GM12878 (cell line): Measurements from ENCODE around the gene KCNB1. TPM values are rescaled to one million over a fixed set of nuclear protein-coding genes. Genes with fewer than 3 reads are reported as not detected.

Experiments
- ATAC-seq: fragments of 200-7000 bp; cut with Tn5 transposase; 3 replicates; pipeline ENCODE4 v1.9.1; 2020; ENCODE audit warnings: mild to moderate bottlenecking, moderate library complexity
- BruUV-seq: library from RNA; stranded (reverse); fragments of 400-500 nt; replicated peaks from 2 replicates; lab custom pipeline; 2021; lab: Mats Ljungman, UMichigan
- CTCF ChIA-PET: fragments of 300-600 bp; sonication (Branson Sonifier 250); formaldehyde crosslinking; extraction: SDS; loops from one replicate; lab custom pipeline; 2021; ENCODE audit warnings: inconsistent platforms; lab: Yijun Ruan, JAX
- POLR2A ChIA-PET: fragments of 350-600 bp; formaldehyde crosslinking; extraction: SDS; loops from one replicate; lab custom pipeline; 2021; ENCODE audit warnings: inconsistent platforms; lab: Charles Lee
- RAD21 ChIA-PET: fragments of 300-600 bp; sonication (Branson Sonifier 250); formaldehyde crosslinking; loops from one replicate; lab custom pipeline; 2023; ENCODE audit warnings: antibody characterized with exemption; ENCODE audit not compliant: unreplicated experiment; lab: Charles Lee
- SMC1A ChIA-PET: fragments of 300-600 bp; sonication (Branson Sonifier 250); formaldehyde crosslinking; loops from one replicate; lab custom pipeline; 2023; ENCODE audit not compliant: unreplicated experiment, uncharacterized antibody; lab: Charles Lee
- DNase-seq: peaks from one replicate; pipeline ENCODE4 v3.0.0-alpha.2; 2011; ENCODE audit warnings: low read depth, low spot score
- FAIRE-seq: peaks from 3 replicates; lab custom pipeline; 2011; peaks lifted over from hg19 to GRCh38; lab: Jason Lieb, UNC
- H2AFZ ChIP-seq: 2 replicates; pipeline ENCODE4 v1.6.0; 2011; ENCODE audit warnings: low read depth, low read length, control low read depth; ENCODE audit not compliant: control insufficient read depth
- H3K27ac ChIP-seq: 2 replicates; pipeline ENCODE4 v1.5.1; 2011; ENCODE audit warnings: control low read depth; ENCODE audit not compliant: control insufficient read depth, insufficient read depth
- H3K27me3 ChIP-seq, 2 experiments: replicated peaks in 1 of 2; 2 replicates each; pipeline versions ENCODE4 v1.6.0 to v1.6.1; 2011; ENCODE audit warnings: low read length in 1 of 2; ENCODE audit not compliant: control insufficient read depth in 2 of 2, insufficient read depth in 2 of 2
- H3K36me3 ChIP-seq, 2 experiments: 2 replicates each; pipeline ENCODE4 v1.5.1; 2011; ENCODE audit warnings: low read length in 1 of 2; ENCODE audit not compliant: control insufficient read depth in 2 of 2, insufficient read depth in 2 of 2
- H3K4me1 ChIP-seq: 2 replicates; pipeline ENCODE4 v1.6.1; 2011; ENCODE audit warnings: mild to moderate bottlenecking, low read length, moderate library complexity, mixed read lengths; ENCODE audit not compliant: control insufficient read depth, insufficient read depth
- H3K4me2 ChIP-seq: 2 replicates; pipeline ENCODE4 v1.6.0; 2011; ENCODE audit warnings: control low read depth; ENCODE audit not compliant: control insufficient read depth, insufficient read depth
- H3K4me3 ChIP-seq: fragments of 200-600 bp; sonication (generic); 2 replicates; pipeline ENCODE4 v1.5.1; 2016
- H3K79me2 ChIP-seq: 2 replicates; pipeline ENCODE4 v1.6.0; 2011; ENCODE audit warnings: low read length; ENCODE audit not compliant: control insufficient read depth, insufficient read depth
- H3K9ac ChIP-seq: 2 replicates; pipeline ENCODE4 v1.8.0; 2011; ENCODE audit warnings: low read length, control low read depth, mixed read lengths; ENCODE audit not compliant: control insufficient read depth, insufficient read depth
- H3K9me3 ChIP-seq: replicated peaks from 3 replicates; pipeline ENCODE4 v1.5.1; 2011; ENCODE audit warnings: mild to moderate bottlenecking, low read length; ENCODE audit not compliant: control insufficient read depth, insufficient read depth
- H4K20me1 ChIP-seq: 2 replicates; pipeline ENCODE4 v1.6.0; 2011; ENCODE audit not compliant: control insufficient read depth, insufficient read depth
- FOS ChIP-seq: IDR thresholded peaks from 3 replicates; pipeline ENCODE4 v1.6.1; 2011; ENCODE audit warnings: borderline replicate concordance; ENCODE audit not compliant: insufficient read length; ENCODE audit errors: extremely low read depth
- REST ChIP-seq: IDR thresholded peaks from 2 replicates; pipeline ENCODE4 v1.6.1; 2012; ENCODE audit warnings: mild to moderate bottlenecking, low read depth, low read length
- WGBS: methylation state at CpG from one replicate; pipeline ENCODE4 v1.1.6; 2016; ENCODE audit warnings: low lambda C conversion rate; ENCODE audit not compliant: insufficient replicate concordance, insufficient coverage; ENCODE audit errors: missing lambda C conversion rate; 5-methylcytosine and 5-hydroxymethylcytosine counted together
- in situ Hi-C: fragments of 300-500 bp; cut with MboI; formaldehyde crosslinking; loops from 9 replicates; pipeline ENCODE4 v1.14.3; 2018; ENCODE audit warnings: mixed read lengths
- intact Hi-C: fragments of 100-400 bp; cut with micrococcal nuclease; formaldehyde crosslinking; loops from one replicate; pipeline ENCODE4 v1.14.2; 2022; ENCODE audit not compliant: unreplicated experiment
- polyA plus RNA-seq, 11 experiments: library from polyadenylated mRNA; depleted of rRNA in 4 of 11; unstranded in 6 of 11; stranded (reverse) in 5 of 11; fragments of >200 nt; fragmentation: Nextera tagmentation in 4 of 11; fragmentation: Illumina TruSeq in 1 of 11; extraction: Ambion mirVana in 4 of 11; extraction: Trizol in 1 of 11; gene quantifications; 1 replicate in 1 of 11; 2 replicates in 10 of 11; pipeline versions ENCODE4 v1.2.1 to v1.2.3, GENCODE V29; 2011 to 2016; ENCODE audit warnings: inconsistent platforms in 2 of 11, missing spikeins in 2 of 11, low read depth in 1 of 11
- total RNA-seq, 4 experiments: library from RNA; depleted of rRNA in 3 of 4; stranded (reverse); fragments of >200 nt in 3 of 4; fragmentation: Illumina TruSeq in 1 of 4; extraction: Trizol in 1 of 4; gene quantifications; 2 replicates each; pipeline versions ENCODE4 v1.2.1 to v1.2.3, GENCODE V29; 2013 to 2021

The KCNB1 gene
- total and polyA plus RNA-seq, 10 of the 15 experiments (the other 5 are each of a cell fraction or from before 2014, with no cell fraction given): 0.02 to 0.08 (median 0.03) TPM; not detected in 7

GRCh38 chr20:49446808-49447207 lies 35.7 kb downstream of the KCNB1 start:
- no TSS peak for BruUV-seq
- SMC1A ChIA-PET: no interaction called here
- RAD21 ChIA-PET: no interaction called here

More at GRCh38 chr20:49446808-49447207, 35.7 kb downstream of the KCNB1 start:
- Histone ChIP-seq H4K20me1 (no peaks in the 10 kb centered on the region), H3K9ac (no peak overlapping the region), H2AFZ (no peak overlapping the region), H3K79me2 (no peaks in the 10 kb centered on the region), H3K27me3 (peaks cover 3 to 5% of the 10 kb centered on the region in 2 experiments; a peak in 2 of 4 replicates), H3K4me3 (no peak overlapping the region), H3K27ac (no peak overlapping the region), H3K36me3 (no peaks in the 10 kb centered on the region), H3K4me2 (no peak overlapping the region), H3K4me1 (no peaks in the 10 kb centered on the region), H3K9me3 (no peaks in the 10 kb centered on the region)
- DNase-seq (no peak), FAIRE-seq (no peak), ATAC-seq (no peak)
- in situ Hi-C loops: no loop called here
- ChIA-PET POLR2A (no interaction called here), CTCF (no interaction called here)
- intact Hi-C loops: no loop called here
- TF ChIP-seq REST (no peak), FOS (no peak)
- 2% methylated on average over 5 of the region's 5 CpGs for WGBS
